Stimulated activated CD8-positive, alpha-beta memory T cell treated with anti-CD3 and anti-CD28 coated beads, Interleukin-7, amount 100 ng/mL, for 1 hour (primary cell): ENCODE results near the gene TARBP1.
"Not testable (repeated sequence)": the region's sequence is repeated elsewhere in the genome, so short reads cannot be mapped to it uniquely, and the experiment has no call there.

Experiments used
- DNase-seq, 2 donors: peaks; one replicate each; pipeline ENCODE4 v3.0.0-alpha.2; 2020; ENCODE audit warnings: low read depth in 2 of 2

Gene TARBP1

GRCh38 chr1:234395297-234395696 is 83.7 kb downstream of the TARBP1 start:
- no peak for DNase-seq

GRCh38 chr1:234393190-234393589 is 85.8 kb downstream of the TARBP1 start:
- no peak for DNase-seq

GRCh38 chr1:234388094-234388493 is 90.9 kb downstream of the TARBP1 start:
- DNase-seq = no peak

- DNase-seq = no peak
Measured at GRCh38 chr1:234386122-234386521, 92.9 kb downstream of the TARBP1 start.

GRCh38 chr1:234381699-234382555 is 97.1 kb downstream of the TARBP1 start:
- no peak for DNase-seq

- DNase-seq = not testable (repeated sequence)
Measured at GRCh38 chr1:234379591-234380109, 99.3 kb downstream of the TARBP1 start.

- no peak for DNase-seq
Measured at GRCh38 chr1:234375672-234376071, 103.3 kb downstream of the TARBP1 start.

GRCh38 chr1:234373959-234374254 is 105.1 kb downstream of the TARBP1 start:
- DNase-seq = no peak

GRCh38 chr1:234373064-234373958 is 105.7 kb downstream of the TARBP1 start, which contains the start of gene COA6:
COA6 (plus strand) TSS chr1:234373456; CDS start chr1:234373467, 11 bp downstream.
- DNase-seq = peak; percentile 75 to 79

- no peak for DNase-seq
Measured at GRCh38 chr1:234372011-234372757, 106.8 kb downstream of the TARBP1 start.

GRCh38 chr1:234371414-234371813 is 107.6 kb downstream of the TARBP1 start:
- no peak for DNase-seq

- no peak for DNase-seq
Measured at GRCh38 chr1:234369784-234370183, 109.2 kb downstream of the TARBP1 start.

GRCh38 chr1:234369033-234369430 is 109.9 kb downstream of the TARBP1 start:
- no peak for DNase-seq

- no peak for DNase-seq
Measured at GRCh38 chr1:234368320-234369032, 110.5 kb downstream of the TARBP1 start.

GRCh38 chr1:234362558-234362957 is 116.4 kb downstream of the TARBP1 start:
- no peak for DNase-seq

- DNase-seq = no peak
Measured at GRCh38 chr1:234361102-234361603, 117.8 kb downstream of the TARBP1 start.

- no peak for DNase-seq
Measured at GRCh38 chr1:234357831-234358230, 121.1 kb downstream of the TARBP1 start.

GRCh38 chr1:234356615-234357269 is 122.2 kb downstream of the TARBP1 start:
- peak in 1 of 2 donors; percentile 21 for DNase-seq

GRCh38 chr1:234355782-234356510 is 123.0 kb downstream of the TARBP1 start:
- DNase-seq = no peak

- DNase-seq = no peak
Measured at GRCh38 chr1:234348964-234349363, 130.0 kb downstream of the TARBP1 start.
